Measurements from ENCODE around the gene YIPF6.
"Not testable (repeated sequence)": the region's sequence is repeated elsewhere in the genome, so short reads cannot be mapped to it uniquely, and the experiment has no call there.

Gene YIPF6

DNA sequence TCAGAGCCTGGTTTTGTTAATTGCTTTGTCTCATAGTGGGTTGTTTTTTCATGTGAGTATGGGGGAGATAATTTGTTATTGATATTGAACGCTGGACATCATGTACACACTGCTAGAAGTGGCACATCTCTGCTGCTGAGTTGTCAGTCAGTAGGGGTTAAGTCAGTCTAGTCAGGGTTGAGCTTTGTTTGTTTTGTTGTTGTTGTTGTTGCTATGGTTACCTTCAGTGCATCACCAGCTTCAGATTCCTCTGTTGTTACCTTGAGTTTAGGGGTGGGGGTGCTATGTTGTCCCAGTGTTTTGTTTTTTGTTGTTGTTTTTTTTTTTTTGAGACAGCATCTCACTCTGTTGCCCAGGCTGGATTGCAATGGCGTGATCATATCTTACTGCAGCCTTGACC, 9.9 kb downstream of the YIPF6 start:
- DNase-seq = no peak

DNA sequence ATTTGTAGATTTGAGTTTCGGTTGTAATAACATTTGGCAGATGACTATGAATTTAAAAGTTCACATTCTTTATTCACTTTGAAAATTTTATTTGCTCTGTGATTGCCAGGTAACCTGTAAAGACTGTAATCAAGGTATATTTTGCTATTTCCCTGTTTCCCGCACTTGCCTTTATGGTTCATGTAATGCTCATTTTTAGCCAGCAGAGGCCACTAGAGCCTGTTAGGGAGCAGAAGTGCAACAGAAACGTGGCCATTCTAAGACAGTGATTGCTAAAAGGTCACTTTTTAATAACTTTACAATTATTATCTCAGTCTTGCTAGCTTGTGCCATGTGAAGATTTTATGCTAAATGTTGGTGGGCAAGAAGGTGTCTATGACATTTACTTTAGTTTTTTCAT, 12.4 kb downstream of the YIPF6 start:
- no peak for DNase-seq

DNA sequence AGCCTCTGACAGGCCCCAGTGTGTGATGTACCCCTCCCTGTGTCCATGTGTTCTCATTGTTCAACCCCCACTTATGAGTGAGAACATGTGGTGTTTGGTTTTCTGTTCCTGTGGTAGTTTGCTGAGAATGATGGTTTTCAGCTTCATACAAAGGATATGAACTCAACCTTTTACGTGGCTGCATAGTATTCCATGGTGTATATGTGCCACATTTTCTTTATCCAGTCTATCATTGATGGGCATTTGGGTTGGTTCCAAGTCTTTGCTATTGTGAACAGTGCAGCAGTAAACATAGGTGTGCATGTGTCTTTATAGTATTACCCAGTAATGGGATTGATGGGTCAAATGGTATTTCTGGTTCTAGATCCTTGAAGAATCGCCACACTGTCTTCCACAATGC, 25.8 kb downstream of the YIPF6 start:
- DNase-seq = not testable (repeated sequence)

DNA sequence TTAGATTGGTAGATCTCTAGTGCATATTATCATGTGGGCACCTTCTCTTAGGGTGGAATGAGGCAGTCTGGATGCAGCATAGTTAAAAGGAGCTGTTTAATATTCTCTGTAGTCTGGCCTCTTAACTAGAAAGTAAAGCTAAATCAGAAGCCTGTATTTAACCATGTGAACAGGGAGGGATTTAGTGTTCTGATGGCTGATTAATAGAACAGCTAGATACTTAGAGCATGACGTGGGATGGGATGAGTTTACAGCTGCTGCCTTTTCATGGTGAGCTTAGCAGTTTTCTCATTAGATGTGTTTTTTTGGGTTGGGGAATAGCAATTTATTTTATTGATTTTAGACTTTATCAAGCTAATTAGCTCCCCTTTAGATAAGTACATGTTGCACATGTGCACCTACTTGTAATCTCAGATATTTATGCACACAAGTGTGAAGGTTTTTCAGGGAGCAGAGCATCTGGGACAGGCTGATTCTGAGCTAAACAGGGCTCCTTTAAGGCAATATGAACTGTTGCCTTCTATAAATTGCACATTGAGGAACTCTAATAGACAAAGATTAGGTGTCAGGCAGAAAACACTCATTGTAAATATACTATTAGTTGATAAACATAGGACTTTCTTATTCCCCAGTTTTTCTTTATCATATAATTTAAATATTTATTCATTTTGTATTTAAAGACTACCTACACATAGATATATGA, 34.1 kb downstream of the YIPF6 start:
- DNase-seq = no peak

DNA sequence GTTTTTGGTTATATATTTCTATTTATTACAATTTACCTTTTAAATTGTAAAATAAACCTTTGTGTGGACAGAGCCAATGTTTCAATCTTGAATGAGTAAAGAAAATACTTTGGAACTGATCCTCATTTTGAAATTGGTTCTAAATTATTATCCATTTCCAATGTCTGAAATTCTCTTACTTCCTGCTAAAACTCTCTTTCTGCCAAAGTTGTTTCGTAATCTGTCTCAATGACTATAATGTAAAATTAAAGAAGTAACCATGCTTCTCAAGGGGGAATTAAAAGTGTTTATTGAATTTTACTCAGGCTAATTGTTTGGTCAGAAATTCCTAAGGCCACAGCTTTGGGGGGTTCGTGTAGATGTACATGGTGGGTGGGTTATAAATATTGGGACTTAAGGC, 34.8 kb downstream of the YIPF6 start:
- DNase-seq = no peak

DNA sequence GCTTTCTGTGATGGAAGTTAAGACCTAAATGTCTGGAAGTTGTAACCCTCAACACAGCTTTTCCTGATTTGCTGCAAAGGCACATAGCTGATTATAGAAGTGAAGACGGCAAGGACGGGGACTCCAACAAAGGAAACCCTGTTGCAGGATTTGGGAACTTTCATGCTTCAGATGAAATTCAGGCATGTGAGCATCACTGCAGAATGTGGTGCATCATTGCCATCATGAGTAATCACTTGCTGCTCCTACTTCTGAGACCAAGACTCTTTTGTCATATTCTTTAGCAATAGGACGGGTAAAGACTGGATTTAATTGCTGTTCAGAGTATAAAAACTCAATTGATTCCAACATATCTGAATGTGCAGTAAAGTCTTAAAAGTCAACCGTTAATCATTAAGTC, 35.8 kb downstream of the YIPF6 start:
- no peak for DNase-seq

DNA sequence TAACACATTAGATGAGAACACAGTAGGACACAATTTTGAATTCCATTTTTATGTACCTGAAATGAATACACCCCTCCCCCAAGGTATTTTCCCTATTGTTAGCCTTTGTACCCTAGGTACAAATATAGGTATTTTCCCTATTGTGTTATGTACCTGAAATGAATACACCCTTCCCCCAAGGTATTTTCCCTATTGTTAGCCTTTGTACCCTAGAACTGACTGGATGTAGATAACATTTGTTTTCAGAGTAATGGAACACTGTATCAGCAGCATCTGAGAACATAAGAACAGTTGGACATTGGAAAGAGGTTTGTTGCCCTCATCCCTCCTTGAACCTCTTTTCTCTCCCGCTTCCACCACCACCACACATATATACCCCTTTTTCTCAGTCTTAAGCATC, 37.6 kb downstream of the YIPF6 start:
- DNase-seq = no peak

DNA sequence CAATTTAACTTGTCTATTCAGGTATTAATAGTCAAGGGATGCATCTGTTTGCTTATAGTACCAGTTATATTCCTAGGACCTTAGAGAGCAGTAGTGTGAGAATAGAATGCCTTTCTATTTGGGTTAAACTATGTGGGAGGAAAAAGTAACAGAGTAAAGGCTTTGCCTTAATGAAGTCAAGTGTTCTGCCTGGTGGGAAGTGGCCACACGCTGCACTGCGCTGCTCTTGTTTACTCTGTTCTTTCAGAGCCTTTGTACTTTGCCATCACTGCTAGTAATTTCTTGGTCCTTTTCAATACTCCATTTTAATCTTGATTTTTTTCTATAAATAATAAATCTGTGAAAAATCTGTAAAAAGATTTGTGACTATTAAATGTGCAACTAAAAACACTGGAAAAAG, 38.0 kb downstream of the YIPF6 start:
- no peak for DNase-seq

DNA sequence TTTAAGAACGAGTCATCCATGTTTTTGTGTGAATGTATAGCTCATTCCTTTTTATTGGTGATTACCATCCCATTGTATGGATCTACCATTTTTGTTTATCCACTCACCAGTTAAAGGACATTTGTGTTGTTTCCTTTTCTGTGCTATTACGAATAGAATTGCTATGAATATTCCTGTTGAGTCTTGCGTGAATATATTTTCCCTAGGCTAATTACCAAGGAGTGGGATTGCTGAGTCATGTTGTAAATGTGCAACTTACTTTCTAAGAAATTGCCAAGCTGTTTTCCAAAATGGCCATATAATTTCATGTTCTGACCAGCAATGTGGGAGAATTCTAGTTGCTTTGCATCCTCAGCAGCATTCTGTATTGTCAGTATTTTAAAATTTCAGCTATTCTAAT, 51.3 kb downstream of the YIPF6 start:
- no peak for DNase-seq

DNA sequence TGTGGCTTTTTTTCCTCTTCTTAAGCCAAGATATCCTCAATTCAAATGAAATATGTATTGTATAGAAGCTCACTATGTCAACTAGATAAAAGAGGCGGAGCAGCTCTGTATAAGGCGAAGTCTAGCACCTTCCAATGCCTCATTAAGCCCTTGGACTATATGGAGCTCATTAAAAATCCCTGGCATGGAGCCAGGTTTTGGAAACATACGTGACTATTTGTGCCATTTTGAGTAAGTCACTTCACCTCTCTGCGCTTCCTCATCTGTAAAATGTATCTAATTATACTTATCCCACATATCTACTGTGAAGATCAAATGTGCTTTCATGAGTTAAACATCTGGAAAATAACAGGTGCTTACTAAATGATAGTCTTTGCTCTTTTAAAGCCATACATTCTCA, 57.2 kb downstream of the YIPF6 start:
- DNase-seq = no peak

DNA sequence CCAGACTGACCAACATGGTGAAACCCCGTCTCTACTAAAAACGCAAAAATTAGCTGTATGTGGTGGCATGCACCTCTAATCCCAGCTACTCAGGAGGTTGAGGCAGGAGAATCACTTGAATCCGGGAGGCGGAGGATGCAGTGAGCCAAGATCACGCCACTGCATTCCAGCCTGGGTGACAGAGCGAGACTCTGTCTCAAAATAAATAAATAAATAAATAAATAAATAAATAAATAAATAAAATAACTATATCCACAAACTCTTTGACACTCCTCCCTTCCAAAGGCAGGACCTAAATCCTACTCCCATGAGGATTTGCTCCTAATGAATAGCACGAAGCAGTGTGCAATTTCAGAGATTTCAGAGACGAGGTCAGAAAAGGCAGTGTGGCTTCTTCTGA, 58.3 kb downstream of the YIPF6 start:
- not testable (repeated sequence) for DNase-seq

DNA sequence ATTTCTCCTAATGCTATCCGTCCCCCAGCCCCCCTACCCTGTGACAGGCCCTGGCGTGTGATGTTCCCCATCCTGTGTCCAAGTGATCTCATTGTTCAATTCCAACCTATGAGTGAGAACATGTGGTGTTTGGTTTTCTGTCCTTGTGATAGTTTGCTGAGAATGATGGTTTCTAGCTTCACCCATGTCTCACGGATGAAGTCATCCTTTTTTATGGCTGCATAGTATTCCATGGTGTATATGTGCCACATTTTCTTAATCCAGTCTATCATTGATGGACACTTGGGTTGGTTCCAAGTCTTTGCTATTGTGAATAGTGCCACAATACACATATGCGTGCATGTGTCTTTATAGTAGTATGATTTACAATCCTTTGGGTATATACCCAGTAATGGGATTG, 61.1 kb downstream of the YIPF6 start:
- not testable (repeated sequence) for DNase-seq

DNA sequence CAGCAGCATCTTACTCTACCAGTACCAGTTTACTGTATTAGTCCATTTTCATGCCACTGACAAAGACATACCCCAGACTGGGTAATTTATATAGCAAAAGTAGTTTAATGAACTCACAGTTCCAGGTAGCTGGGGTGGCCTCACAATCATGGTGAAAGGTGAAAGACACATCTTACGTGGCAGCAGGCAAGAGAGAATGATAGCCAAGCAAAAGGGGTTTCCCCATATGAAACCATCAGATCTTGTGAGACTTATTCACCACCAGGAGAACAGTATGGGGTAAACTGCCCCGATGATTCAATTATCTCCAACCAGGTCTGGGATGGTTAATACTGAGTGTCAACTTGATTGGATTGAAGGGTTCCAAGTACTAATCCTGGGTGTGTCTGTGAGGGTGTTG, 69.3 kb downstream of the YIPF6 start:
- DNase-seq = no peak

DNA sequence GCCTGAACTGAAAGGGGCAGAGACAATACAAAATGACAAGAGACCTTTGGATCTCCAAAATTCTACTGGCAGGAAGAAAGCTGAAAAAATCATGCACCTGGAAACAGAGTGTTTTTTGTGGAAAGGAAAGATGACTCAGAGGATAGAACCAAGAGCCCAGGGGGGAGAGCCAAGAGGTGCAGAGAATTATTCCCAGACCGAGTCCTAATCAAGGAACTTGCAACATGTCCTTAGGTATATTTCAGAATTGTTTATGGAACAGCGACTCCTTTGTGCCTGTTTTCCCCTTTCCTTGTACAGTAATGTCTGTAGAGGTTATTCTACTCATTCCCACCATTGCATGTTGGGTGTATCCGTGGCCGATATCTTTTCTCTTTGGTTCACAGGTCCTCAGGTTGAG, 71.7 kb downstream of the YIPF6 start:
- no peak for DNase-seq

DNA sequence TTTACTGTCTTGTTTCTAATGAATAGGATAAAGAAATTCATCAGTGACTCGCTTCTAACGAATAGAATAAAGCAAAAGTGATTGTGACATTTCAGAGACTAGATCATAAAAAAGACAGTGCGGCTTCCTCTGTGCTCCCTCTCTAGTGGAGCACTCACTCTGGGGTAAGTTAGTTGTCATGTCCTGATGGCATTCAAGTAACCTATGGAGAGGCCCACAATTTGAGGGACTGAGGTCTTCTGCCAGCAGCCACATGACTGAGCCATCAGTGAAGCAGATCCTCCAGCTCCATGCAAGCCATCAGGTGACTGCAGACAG, 72.4 kb downstream of the YIPF6 start:
- no peak for DNase-seq

DNA sequence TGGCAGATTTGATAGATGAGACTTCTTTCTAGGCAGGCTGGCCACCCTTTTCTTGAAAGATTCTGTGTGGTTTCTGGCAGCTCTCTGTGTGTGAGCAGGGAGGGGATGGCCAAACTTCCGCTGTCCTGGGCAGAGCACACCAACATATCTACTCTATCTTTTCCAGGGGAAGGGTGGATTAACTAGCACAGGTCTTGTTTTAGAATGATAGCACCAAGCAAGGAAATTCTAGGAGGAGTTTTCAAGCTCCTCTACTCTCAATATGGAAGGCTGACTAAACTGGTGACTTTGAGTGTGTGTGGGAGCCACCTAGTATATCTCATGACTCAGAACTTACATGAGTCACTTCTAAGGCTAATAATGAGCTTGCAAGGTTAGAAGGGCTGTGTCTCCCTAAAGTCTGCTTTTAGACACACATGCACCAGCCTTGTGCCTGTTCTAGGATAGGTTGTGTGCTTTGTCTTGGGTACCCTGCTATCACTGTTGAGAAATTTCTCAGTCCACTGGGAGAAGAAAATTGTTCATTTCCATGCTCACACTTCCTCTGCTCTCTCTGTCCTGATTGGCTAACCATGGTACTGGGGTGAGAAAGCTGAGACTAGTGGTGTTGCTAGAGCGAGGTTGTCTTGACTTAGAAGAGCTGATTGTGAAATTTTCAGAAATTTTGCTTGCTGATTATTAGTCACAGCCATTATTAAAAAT, 72.9 kb downstream of the YIPF6 start:
- no peak for DNase-seq

DNA sequence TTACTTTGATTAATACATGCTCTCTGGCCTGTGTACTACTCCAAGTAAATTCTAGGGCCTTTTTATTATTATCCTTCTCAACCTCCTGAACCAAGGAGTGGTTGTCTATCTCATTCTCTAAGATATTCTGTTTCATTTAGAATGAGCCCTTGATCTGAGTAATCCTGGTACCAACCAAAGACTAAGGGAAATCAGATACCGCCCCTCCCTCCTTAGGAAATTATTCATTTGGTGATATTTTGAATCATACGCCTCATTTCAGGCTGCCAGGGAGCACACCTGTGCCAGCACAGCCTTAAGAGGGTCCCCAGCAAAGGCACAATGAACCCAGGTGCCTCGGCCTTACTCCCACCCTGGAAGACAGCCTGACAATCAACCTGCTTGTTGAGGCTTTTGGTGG, 75.4 kb downstream of the YIPF6 start:
- no peak for DNase-seq

DNA sequence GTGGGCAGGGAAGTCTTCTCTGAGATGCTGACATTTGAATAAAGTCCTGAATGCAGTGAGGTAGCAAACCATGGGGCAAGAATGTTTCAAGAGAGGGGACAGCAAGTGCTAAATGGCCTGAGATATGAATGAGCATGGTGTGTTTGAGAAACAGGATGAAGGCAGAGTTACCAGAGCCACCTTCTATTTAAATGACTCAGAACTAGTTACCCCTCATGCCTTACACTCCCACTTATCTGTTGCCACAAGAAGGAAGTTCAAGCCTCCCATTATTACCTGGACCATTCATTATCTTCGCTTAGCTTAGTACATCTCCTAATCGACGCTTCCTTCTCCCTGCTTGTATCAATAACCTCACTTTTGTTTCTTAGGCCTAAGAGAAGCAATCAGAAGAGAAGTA, 81.0 kb downstream of the YIPF6 start:
- no peak for DNase-seq

DNA sequence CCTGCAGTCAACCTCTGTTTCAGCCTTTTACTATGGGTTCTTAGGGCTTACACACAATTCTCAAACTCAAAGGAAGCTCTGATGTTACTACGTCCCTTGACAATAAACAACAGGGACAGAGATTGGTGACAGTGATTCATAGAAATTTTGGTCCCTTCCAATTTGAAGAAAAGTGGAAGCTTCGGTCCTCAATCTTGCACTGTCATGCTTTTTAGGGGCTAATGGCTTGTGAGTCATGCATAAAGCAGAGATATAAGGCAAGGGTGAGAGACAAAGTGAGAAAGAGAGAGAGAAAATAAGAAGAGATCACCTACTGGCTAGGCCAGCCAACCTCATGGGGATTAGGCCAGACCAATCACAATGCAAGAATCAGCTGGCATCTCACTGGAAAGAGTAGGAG, 85.4 kb downstream of the YIPF6 start:
- DNase-seq = no peak
